Astrocyte of the spinal cord (primary cell): ENCODE data around the gene OPN3.

Experiments
- DNase-seq: peaks from one replicate; pipeline ENCODE4 v3.0.0; 2011; ENCODE audit warnings: low read depth, low spot score
- H3K4me3 ChIP-seq: 2 replicates; pipeline ENCODE4 v1.5.1; 2011; ENCODE audit warnings: low read depth, mild to moderate bottlenecking, low read length, moderate library complexity
- CTCF ChIP-seq: IDR thresholded peaks from 2 replicates; pipeline ENCODE4 v1.5.1; 2012; ENCODE audit warnings: low read depth, mild to moderate bottlenecking, low read length, inconsistent platforms
- in situ Hi-C: cut with HindIII; loops from 2 replicates; pipeline ENCODE4 v1.10.0; 2017; ENCODE audit warnings: low sequenced_read_pairs

The OPN3 gene

GRCh38 chr1:241627453-241628259 is 12.5 kb downstream of the OPN3 start:
- in situ Hi-C loops = no loop called here
- peak; percentile 73 for TF ChIP-seq CTCF
- H3K4me3 ChIP-seq = no peak overlapping the region
- DNase-seq = peak; percentile 87

GRCh38 chr1:241624935-241625334 is 15.2 kb downstream of the OPN3 start:
- TF ChIP-seq CTCF = no peak
- in situ Hi-C loops = no loop called here
- H3K4me3 ChIP-seq = no peak overlapping the region
- DNase-seq = no peak

GRCh38 chr1:241622669-241623068 is 17.5 kb downstream of the OPN3 start:
- no peak for TF ChIP-seq CTCF
- no peak overlapping the region for H3K4me3 ChIP-seq
- in situ Hi-C loops = no loop called here
- DNase-seq = no peak

GRCh38 chr1:241617426-241617825 is 22.7 kb downstream of the OPN3 start:
- no peak overlapping the region for H3K4me3 ChIP-seq
- no peak for TF ChIP-seq CTCF
- in situ Hi-C loops = no loop called here
- no peak for DNase-seq

- in situ Hi-C loops = no loop called here
- H3K4me3 ChIP-seq = no peak overlapping the region
- no peak for TF ChIP-seq CTCF
- no peak for DNase-seq
These were observed 24.9 kb downstream of the OPN3 start for GRCh38 chr1:241615043-241615974.

GRCh38 chr1:241614572-241614971 is 25.6 kb downstream of the OPN3 start:
- in situ Hi-C loops = no loop called here
- TF ChIP-seq CTCF = no peak
- H3K4me3 ChIP-seq = no peak overlapping the region
- DNase-seq = no peak
